Measurements from ENCODE around the gene AGMO. TPM values are rescaled to one million over a fixed set of nuclear protein-coding genes. Genes with fewer than 3 reads are reported as not detected.

Gene AGMO
- polyA plus RNA-seq, 1 donor (not counting 4 experiments of a cell fraction or from before 2014, with no cell fraction given), result not detected

DNA sequence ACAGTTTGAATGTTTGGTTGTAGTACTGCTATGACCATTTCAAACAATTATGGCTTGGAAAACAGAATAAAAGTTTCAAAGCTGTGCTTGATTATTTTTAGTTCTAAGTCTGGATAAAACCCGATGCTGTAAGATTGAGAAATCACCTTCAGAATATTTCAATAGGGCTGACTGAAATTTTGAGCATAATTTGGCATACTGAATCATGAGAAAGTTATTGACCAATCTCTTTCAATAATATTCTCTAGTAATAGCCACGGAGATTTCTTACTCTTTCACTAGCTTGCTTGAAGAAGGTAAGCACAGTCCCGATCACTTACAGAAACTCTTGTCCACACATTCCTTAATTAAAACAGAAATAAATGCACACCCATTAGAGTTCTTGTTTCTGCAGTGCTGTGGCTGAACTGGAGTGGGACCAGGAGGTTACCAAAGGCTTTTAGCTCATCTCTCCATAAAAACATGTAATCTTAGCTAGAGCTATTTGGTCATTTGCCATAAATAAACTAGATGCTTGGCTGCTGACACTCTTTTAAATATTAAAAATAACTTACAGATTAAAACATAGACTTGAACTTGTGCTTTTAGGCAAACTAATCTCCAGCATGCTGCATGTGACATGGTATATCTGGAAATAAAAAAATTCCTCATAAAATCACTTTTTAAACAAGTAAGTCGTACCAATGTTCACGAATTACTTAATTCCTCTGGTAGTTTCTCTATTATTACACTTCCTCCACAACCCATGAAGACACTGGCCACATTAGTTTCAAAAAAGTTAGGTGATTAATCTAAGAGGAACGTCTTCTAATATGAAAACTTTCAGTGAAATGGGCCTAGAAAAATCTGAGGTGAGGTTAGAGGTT, 97.8 kb downstream of the AGMO start:
- Histone ChIP-seq H3K4me3 (ENCODE audit: control insufficient read depth in 2 of 3, extremely low read depth in 1 of 3, insufficient read depth in 2 of 3, low read depth in 1 of 3, low read length in 3 of 3) (no peak overlapping the region), H3K27ac (ENCODE audit: control insufficient read depth, insufficient read depth, low read length) (no peak overlapping the region), H3K9me3 (ENCODE audit: control insufficient read depth, low read depth, low read length) (no peaks in the 10 kb centered on the region), H2AFZ (ENCODE audit: control insufficient read depth, low read length) (no peak overlapping the region), H3K9ac (ENCODE audit: control insufficient read depth, extremely low read depth, insufficient read depth, low read length) (no peak overlapping the region), H3K4me2 (ENCODE audit: control insufficient read depth, extremely low read depth, insufficient read depth, low read depth, low read length) (no peak overlapping the region), H4K20me1 (ENCODE audit: control insufficient read depth, extremely low read depth, insufficient read depth, low read length) (no peaks in the 10 kb centered on the region), H3K27me3 (ENCODE audit: control insufficient read depth, extremely low read depth, insufficient read depth, low read length) (no peaks in the 10 kb centered on the region), H3K36me3 (ENCODE audit: control insufficient read depth in 2 of 2, extremely low read depth in 1 of 2, insufficient read depth in 2 of 2, low read length in 2 of 2) (no peaks in the 10 kb centered on the region), H3K9me1 (ENCODE audit: control insufficient read depth, extremely low read depth, insufficient read depth, low read length) (no peaks in the 10 kb centered on the region), H3K4me1 (ENCODE audit: control insufficient read depth, extremely low read depth, insufficient read depth, low read length) (no peaks in the 10 kb centered on the region), H3K79me2 (ENCODE audit: control insufficient read depth, insufficient read depth, low read length) (no peaks in the 10 kb centered on the region)
- no peak for FAIRE-seq
- TF ChIP-seq, protein P1, sequence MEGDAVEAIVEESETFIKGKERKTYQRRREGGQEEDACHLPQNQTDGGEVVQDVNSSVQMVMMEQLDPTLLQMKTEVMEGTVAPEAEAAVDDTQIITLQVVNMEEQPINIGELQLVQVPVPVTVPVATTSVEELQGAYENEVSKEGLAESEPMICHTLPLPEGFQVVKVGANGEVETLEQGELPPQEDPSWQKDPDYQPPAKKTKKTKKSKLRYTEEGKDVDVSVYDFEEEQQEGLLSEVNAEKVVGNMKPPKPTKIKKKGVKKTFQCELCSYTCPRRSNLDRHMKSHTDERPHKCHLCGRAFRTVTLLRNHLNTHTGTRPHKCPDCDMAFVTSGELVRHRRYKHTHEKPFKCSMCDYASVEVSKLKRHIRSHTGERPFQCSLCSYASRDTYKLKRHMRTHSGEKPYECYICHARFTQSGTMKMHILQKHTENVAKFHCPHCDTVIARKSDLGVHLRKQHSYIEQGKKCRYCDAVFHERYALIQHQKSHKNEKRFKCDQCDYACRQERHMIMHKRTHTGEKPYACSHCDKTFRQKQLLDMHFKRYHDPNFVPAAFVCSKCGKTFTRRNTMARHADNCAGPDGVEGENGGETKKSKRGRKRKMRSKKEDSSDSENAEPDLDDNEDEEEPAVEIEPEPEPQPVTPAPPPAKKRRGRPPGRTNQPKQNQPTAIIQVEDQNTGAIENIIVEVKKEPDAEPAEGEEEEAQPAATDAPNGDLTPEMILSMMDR (optimal IDR thresholded peaks at IDR 0.05 in 1 of 3, IDR thresholded peaks at IDR 0.05 in 1 of 3, conservative IDR thresholded peaks at IDR 0.05 in 1 of 3; ENCODE audit: extremely low read depth in 1 of 3, insufficient read depth in 2 of 3, low read length in 3 of 3), result no peak
- TF ChIP-seq EZH2 (IDR thresholded peaks at IDR 0.05; ENCODE audit: low read length), result no peak
- no peak for DNase-seq (ENCODE audit: low read depth, low spot score)
- dilution Hi-C loops (cut with MboI; ENCODE audit: extremely low pct_ligation_motif_present, low sequenced_read_pairs), result no loop called here

DNA sequence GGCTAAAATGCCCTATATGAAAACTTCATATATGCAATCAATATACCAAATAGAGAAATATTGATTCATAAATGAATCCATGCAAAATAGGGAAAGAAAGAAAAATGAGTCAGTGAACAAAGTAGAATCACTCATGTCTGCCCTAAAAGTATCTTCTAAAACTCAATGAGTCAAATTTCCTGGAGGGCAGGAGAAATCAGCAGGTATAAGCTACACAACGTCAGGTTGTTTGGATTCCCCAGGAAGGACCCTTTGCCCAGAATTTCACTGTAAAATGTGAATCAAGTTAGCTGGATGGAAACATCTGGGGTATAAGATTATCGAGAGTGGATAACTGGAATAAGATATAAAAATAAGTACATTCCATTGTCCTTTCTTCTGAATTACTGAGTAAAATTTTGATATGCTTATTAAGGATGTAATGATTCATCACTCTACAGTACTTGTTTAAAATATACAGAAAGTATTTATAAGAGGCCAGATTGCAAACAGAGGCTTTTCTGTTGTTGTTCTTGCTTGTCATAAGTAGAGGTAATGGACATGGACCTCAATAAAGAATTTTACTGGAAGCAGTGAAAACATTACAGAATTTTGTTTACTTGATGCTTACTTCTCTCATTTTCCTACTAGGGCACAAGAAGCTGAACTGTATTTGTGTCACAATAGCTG, 99.0 kb downstream of the AGMO start:
- H3K79me2 ChIP-seq (ENCODE audit: control insufficient read depth, insufficient read depth, low read length), result no peaks in the 10 kb centered on the region
- no peaks in the 10 kb centered on the region for H4K20me1 ChIP-seq (ENCODE audit: control insufficient read depth, extremely low read depth, insufficient read depth, low read length)
- dilution Hi-C loops (cut with MboI; ENCODE audit: extremely low pct_ligation_motif_present, low sequenced_read_pairs), result no loop called here
- H2AFZ ChIP-seq (ENCODE audit: control insufficient read depth, low read length), result no peak overlapping the region
- no peaks in the 10 kb centered on the region for H3K36me3 ChIP-seq (ENCODE audit: control insufficient read depth in 2 of 2, extremely low read depth in 1 of 2, insufficient read depth in 2 of 2, low read length in 2 of 2)
- H3K4me1 ChIP-seq (ENCODE audit: control insufficient read depth, extremely low read depth, insufficient read depth, low read length), result no peaks in the 10 kb centered on the region
- no peak overlapping the region for H3K9ac ChIP-seq (ENCODE audit: control insufficient read depth, extremely low read depth, insufficient read depth, low read length)
- no peak overlapping the region for H3K4me3 ChIP-seq (ENCODE audit: control insufficient read depth in 2 of 3, extremely low read depth in 1 of 3, insufficient read depth in 2 of 3, low read depth in 1 of 3, low read length in 3 of 3)
- DNase-seq (ENCODE audit: low read depth, low spot score) (no peak), FAIRE-seq (no peak)
- H3K27ac ChIP-seq (ENCODE audit: control insufficient read depth, insufficient read depth, low read length), result no peak overlapping the region
- H3K9me3 ChIP-seq (ENCODE audit: control insufficient read depth, low read depth, low read length), result no peaks in the 10 kb centered on the region
- H3K4me2 ChIP-seq (ENCODE audit: control insufficient read depth, extremely low read depth, insufficient read depth, low read depth, low read length), result no peak overlapping the region
- TF ChIP-seq, protein P1 (optimal IDR thresholded peaks at IDR 0.05 in 1 of 3, IDR thresholded peaks at IDR 0.05 in 1 of 3, conservative IDR thresholded peaks at IDR 0.05 in 1 of 3; ENCODE audit: extremely low read depth in 1 of 3, insufficient read depth in 2 of 3, low read length in 3 of 3), result no peak
- no peaks in the 10 kb centered on the region for H3K27me3 ChIP-seq (ENCODE audit: control insufficient read depth, extremely low read depth, insufficient read depth, low read length)
- H3K9me1 ChIP-seq (ENCODE audit: control insufficient read depth, extremely low read depth, insufficient read depth, low read length), result no peaks in the 10 kb centered on the region

All from keratinocyte (primary cell).